HG03025 (cell line): ENCODE measurements around the gene NTM.

ENCODE experiments used
- ATAC-seq: cut with Tn5 transposase; IDR thresholded peaks from one replicate; pipeline ENCODE4 v1.9.1; 2021; ENCODE audit warnings: mild to moderate bottlenecking, moderate library complexity; ENCODE audit not compliant: unreplicated experiment, low FRiP score

NTM gene

GRCh38 chr11:131372234-131372962, 2.0 kb downstream of the NTM start:
- no peak for ATAC-seq

GRCh38 chr11:131373095-131373725, 2.8 kb downstream of the NTM start:
- ATAC-seq: no peak

- ATAC-seq: no peak
Measured at GRCh38 chr11:131373756-131374155, 3.3 kb downstream of the NTM start.

GRCh38 chr11:131375421-131375820, 5.0 kb downstream of the NTM start:
- no peak for ATAC-seq

DNA sequence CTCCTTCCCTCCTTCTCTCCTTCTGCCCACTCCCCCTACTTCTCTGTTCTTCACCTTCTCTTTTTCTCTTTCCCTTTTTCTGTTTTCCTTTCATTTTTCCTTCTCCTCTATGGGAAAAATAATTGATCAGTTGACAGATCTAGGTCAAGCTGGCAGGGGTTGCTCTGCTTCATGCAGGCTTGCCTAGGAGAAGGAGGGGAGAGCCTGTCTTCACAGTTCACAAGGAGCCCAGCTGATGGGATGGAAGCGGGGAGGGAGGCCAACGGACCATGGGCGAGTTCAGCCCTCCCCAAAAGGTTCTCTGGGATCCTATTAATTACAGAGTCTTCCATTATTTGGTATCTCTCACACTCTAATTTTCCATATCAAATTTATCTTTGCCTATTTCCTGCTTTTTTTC, 5.5 kb downstream of the NTM start:
- no peak for ATAC-seq

GRCh38 chr11:131378931-131379330, 8.5 kb downstream of the NTM start:
- ATAC-seq: no peak

DNA sequence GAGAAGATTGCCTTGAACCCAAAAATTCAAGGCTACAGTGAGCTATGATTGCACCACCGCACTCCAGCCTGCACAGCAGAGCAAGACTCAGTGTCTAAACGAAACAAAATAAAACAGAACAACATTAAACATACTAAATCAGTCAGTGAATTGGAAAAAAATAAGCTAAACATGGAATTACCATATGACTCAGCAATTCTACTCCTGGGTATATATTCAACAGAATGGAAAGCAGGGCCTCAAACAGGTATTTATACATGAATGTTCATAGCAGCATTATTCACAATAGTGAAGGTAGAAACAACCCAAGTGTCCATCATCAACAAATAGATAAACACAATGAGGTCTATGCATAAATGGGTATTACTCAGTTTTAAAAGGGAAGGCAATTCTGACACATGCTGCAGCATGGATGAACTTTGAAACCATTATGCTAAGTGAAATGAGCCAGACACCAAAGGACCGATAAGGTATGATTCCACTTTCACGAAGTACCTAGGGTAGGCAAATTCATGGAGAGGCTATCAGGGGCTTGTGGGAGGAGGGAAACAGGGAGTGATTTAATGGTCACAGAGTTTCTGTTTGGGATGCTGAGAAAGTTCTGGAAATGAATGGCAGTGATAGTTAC, 15.5 kb downstream of the NTM start:
- no peak for ATAC-seq

GRCh38 chr11:131386408-131386807, 16.0 kb downstream of the NTM start:
- no peak for ATAC-seq

DNA sequence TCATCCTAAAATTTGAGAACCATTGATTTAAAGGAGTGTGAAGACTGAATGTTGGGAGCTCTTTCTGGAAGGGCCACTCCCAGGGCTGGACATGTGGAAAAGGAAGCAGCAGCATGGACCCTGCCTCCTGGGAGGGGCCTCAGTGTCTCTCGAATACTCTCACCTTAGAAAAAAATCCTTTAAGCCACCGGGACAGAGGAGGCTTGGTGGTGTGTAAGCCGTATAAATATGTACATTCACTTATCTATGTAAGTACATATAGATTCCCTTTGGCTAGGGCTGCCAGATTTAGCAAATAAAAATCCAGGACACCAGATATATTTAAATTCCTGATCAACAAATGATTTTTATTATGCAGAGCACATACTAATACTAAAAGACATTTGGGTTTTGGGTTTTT, 17.6 kb downstream of the NTM start:
- no peak for ATAC-seq

- ATAC-seq: no peak
Measured at GRCh38 chr11:131389582-131389981, 19.2 kb downstream of the NTM start.

DNA sequence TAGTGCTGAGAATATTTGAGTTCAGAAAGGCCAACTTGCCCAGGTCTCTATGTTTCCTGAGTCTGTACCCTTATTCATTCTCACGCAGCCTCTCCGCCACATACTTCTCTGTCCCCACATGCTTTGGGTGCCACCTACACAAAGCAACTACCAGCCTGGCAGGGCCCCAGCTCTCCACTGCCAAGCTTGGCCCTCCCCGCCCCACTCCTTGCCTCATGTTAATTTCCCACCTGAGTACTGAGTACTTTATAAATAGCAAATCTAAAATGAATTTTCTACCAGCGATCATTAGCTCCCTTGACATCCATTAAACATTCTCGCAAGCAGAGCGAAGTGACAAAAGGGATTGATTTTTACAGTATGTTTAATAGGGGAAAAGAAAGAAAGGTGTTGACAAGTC, 20.8 kb downstream of the NTM start:
- ATAC-seq: no peak

- ATAC-seq: no peak
Measured at GRCh38 chr11:131392528-131393255, 22.3 kb downstream of the NTM start.

DNA sequence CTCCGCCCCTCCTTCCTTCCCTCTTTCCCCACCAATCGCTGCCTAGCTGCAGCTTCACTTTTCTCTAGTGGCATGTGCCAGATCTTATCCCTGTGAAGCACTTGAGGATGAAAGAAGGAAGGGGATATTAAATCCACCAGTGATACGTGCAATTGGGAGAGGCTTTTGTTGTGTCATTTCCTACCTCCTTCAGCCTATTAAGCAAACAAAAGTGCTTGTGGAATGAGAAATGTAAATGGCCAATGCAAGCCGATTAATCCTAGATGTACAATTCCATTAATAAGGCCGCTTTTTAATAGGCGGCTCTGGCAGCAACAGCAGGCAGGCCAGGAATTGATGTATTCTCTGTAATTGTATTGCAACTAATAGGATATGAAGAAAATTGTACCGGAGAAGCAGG, 23.3 kb downstream of the NTM start:
- no peak for ATAC-seq

DNA sequence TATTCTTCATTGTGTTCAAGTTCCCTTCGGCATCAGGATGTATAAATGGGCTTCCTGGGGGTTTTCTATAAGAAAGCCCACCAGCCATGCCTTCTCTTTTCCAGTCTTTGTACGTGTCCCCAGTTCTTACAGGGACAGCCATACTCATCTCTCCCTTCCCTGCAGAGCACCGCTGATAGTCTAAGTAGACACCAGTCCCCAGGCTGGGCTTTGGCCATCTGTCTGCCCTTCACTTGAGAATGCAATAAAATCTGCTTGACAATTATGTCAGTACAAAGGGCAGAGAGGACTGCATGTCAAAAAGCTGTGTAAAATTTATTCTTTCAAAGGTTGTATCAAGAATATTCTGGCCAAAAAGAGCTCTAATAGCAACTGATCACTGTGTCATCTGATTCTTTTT, 27.3 kb downstream of the NTM start:
- no peak for ATAC-seq

DNA sequence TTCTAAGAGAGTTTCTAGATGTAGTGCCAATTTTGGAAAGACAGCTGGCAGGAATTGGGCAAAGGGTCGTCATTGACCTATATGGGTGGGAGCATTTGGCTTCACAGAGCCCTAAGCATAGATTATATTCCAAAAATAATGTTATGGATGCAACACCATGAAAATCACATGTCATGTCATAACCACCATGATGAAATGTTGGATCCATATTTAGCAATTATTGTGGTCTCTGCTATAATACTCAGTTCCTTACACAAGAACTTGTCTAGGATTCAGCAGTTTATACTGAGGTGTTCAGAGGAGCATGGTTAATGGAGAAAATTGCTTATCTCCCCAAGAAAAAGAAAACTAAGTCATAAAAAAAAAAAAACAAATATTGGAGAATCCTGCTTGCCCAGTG, 31.6 kb downstream of the NTM start:
- no peak for ATAC-seq

- no peak for ATAC-seq
Measured at GRCh38 chr11:131404010-131404409, 33.6 kb downstream of the NTM start.

- ATAC-seq: no peak
Measured at GRCh38 chr11:131408025-131408640, 37.7 kb downstream of the NTM start.

DNA sequence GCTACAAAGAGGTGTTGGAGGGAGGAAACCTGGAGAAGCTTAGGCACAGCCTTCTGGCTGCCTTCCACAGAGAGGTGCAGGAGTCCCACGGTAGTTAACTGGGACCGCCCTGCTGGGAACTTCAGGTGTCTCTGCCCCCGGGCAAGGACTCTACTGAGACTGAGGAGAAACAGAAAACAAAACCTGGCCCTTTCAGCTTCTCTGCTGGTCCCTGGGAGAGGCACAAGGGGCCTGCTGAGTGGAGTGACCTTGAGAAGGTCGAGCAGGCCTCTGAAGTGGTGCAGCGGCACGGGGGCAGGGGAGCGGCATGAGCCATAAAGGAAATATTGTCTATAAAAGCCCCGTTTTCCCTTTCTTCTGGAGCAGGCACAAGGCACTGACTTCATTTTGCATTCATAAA, 38.9 kb downstream of the NTM start:
- ATAC-seq: no peak

GRCh38 chr11:131411636-131412035, 41.2 kb downstream of the NTM start:
- ATAC-seq: no peak

- ATAC-seq: no peak
Measured at GRCh38 chr11:131412061-131412460, 41.6 kb downstream of the NTM start.

- ATAC-seq: no peak
Measured at GRCh38 chr11:131413217-131413616, 42.8 kb downstream of the NTM start.
